Measurements from ENCODE around the gene HK1.

GRCh38 chr10:69377933-69378332 is 99.6 kb downstream of the HK1 start:
- TF ChIP-seq CTCF (tag by site-specific recombination; IDR thresholded peaks at IDR 0.05) (no peak), ZNF169 (tag by site-specific recombination; IDR thresholded peaks at IDR 0.05) (no peak)

Measured in HEK293 (cell line).